ENCODE data around the gene WDR86. TPM values are rescaled to one million over a fixed set of nuclear protein-coding genes. Genes with fewer than 3 reads are reported as not detected.

WDR86 gene
- total RNA-seq, 1 experiment from 2014 or later: not detected

GRCh38 chr7:151435971-151436370, 26.1 kb upstream of the WDR86 start:
- Mint-ChIP-seq H3K36me3 (ENCODE audit: insufficient read depth, unreplicated experiment) (no peaks in the 10 kb centered on the region), H3K9me3 (ENCODE audit: low read depth, unreplicated experiment) (no peaks in the 10 kb centered on the region), H3K4me1 (ENCODE audit: low read depth, unreplicated experiment) (no peaks in the 10 kb centered on the region), H3K27me3 (ENCODE audit: unreplicated experiment) (peaks cover 52% of the 10 kb centered on the region), H3K4me3 (ENCODE audit: low read depth, unreplicated experiment) (no peak overlapping the region), H3K27ac (ENCODE audit: unreplicated experiment) (no peak overlapping the region)
- CTCF ChIA-PET: no interaction called here
- BruUV-seq (replicated peaks): no TSS peak
- TF ChIP-seq CTCF (IDR thresholded peaks at IDR 0.05; ENCODE audit: unreplicated experiment): no peak
- intact Hi-C loops (cut with micrococcal nuclease; ENCODE audit: unreplicated experiment): no loop called here
- no peak for DNase-seq

- Mint-ChIP-seq H3K4me1 (ENCODE audit: low read depth, unreplicated experiment) (no peaks in the 10 kb centered on the region), H3K27ac (ENCODE audit: unreplicated experiment) (no peak overlapping the region), H3K36me3 (ENCODE audit: insufficient read depth, unreplicated experiment) (no peaks in the 10 kb centered on the region), H3K9me3 (ENCODE audit: low read depth, unreplicated experiment) (no peaks in the 10 kb centered on the region), H3K4me3 (ENCODE audit: low read depth, unreplicated experiment) (no peak overlapping the region), H3K27me3 (ENCODE audit: unreplicated experiment) (peaks cover 45% of the 10 kb centered on the region)
- BruUV-seq (replicated peaks): no TSS peak
- intact Hi-C loops (cut with micrococcal nuclease; ENCODE audit: unreplicated experiment): no loop called here
- DNase-seq: no peak
- CTCF ChIA-PET: no interaction called here
- no peak for TF ChIP-seq CTCF (IDR thresholded peaks at IDR 0.05; ENCODE audit: unreplicated experiment)
These were observed 25.5 kb upstream of the WDR86 start for GRCh38 chr7:151435103-151435916.

GRCh38 chr7:151434549-151434948, 24.7 kb upstream of the WDR86 start:
- H3K9me3 Mint-ChIP-seq (ENCODE audit: low read depth, unreplicated experiment): no peaks in the 10 kb centered on the region
- H3K27ac Mint-ChIP-seq (ENCODE audit: unreplicated experiment): no peak overlapping the region
- H3K36me3 Mint-ChIP-seq (ENCODE audit: insufficient read depth, unreplicated experiment): no peaks in the 10 kb centered on the region
- H3K27me3 Mint-ChIP-seq (ENCODE audit: unreplicated experiment): peaks cover 38% of the 10 kb centered on the region
- BruUV-seq (replicated peaks): no TSS peak
- intact Hi-C loops (cut with micrococcal nuclease; ENCODE audit: unreplicated experiment): no loop called here
- no peak for DNase-seq
- no peaks in the 10 kb centered on the region for H3K4me1 Mint-ChIP-seq (ENCODE audit: low read depth, unreplicated experiment)
- CTCF ChIA-PET: no interaction called here
- no peak for TF ChIP-seq CTCF (IDR thresholded peaks at IDR 0.05; ENCODE audit: unreplicated experiment)
- H3K4me3 Mint-ChIP-seq (ENCODE audit: low read depth, unreplicated experiment): no peak overlapping the region

DNA sequence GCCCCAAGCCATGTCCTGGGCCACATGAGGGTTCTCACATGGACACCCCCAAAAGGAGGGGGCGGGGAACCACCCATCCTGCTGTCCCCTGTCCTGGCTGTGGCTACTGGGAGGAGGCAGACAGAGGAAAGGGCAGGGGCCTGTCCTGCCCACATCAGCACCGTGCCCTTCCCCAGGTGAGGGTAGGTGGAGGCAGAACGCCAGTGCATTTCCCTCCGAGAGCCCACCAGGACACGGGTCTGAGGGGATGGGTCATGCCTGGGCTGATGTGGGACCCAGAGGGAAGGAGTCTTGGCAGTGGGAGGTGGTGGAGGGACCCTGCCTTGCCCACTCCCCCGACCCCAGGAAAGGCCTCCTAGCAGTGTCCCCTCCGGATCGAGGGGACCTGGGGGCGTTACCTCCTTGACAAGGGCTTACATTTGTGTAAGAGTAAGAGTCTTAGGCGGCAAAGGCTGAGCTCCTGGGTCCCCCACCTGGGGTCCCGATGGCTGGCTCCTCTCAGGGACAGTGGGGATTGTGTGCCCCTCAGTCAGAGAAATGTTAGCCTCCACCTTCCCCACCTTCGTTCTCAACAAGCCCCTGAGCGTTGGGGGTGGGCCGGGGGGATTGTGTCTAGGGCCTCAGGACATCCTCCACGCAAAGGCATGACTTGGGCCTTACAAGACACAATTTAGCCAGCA, 24.0 kb upstream of the WDR86 start:
- CTCF ChIA-PET: no interaction called here
- DNase-seq: no peak
- H3K9me3 Mint-ChIP-seq (ENCODE audit: low read depth, unreplicated experiment): no peaks in the 10 kb centered on the region
- no peak for TF ChIP-seq CTCF (IDR thresholded peaks at IDR 0.05; ENCODE audit: unreplicated experiment)
- peaks cover 38% of the 10 kb centered on the region for H3K27me3 Mint-ChIP-seq (ENCODE audit: unreplicated experiment)
- no peak overlapping the region for H3K4me3 Mint-ChIP-seq (ENCODE audit: low read depth, unreplicated experiment)
- BruUV-seq (replicated peaks): no TSS peak
- no peaks in the 10 kb centered on the region for H3K4me1 Mint-ChIP-seq (ENCODE audit: low read depth, unreplicated experiment)
- no peaks in the 10 kb centered on the region for H3K36me3 Mint-ChIP-seq (ENCODE audit: insufficient read depth, unreplicated experiment)
- no peak overlapping the region for H3K27ac Mint-ChIP-seq (ENCODE audit: unreplicated experiment)
- intact Hi-C loops (cut with micrococcal nuclease; ENCODE audit: unreplicated experiment): no loop called here
